H9 (cell line): ENCODE data around the gene OSBPL9. TPM values are rescaled to one million over a fixed set of nuclear protein-coding genes. Genes with fewer than 3 reads are reported as not detected.

Experiments used
- DNase-seq: peaks from one replicate; pipeline ENCODE4 v3.0.0-alpha.2; 2017
- H2AFZ ChIP-seq: one replicate; pipeline ENCODE4 v1.6.1; 2013; ENCODE audit warnings: mild to moderate bottlenecking, low read length, control low read depth, moderate library complexity
- H2AK5ac ChIP-seq: 2 replicates; pipeline ENCODE4 v1.6.1; 2013; ENCODE audit warnings: low read length, control low read depth, mixed read lengths; ENCODE audit not compliant: insufficient read length
- H2BK120ac ChIP-seq: one replicate; pipeline ENCODE4 v1.6.1; 2013; ENCODE audit warnings: low read depth, mild to moderate bottlenecking, low read length, control low read depth, inconsistent platforms; ENCODE audit not compliant: poor library complexity, severe bottlenecking
- H2BK12ac ChIP-seq: 2 replicates; pipeline ENCODE4 v1.6.1; 2013; ENCODE audit warnings: low read length, control low read depth, mixed read lengths, low read depth; ENCODE audit not compliant: insufficient read length
- H2BK15ac ChIP-seq: 2 replicates; pipeline ENCODE4 v1.6.1; 2013; ENCODE audit warnings: low read depth, low read length, control low read depth
- H2BK20ac ChIP-seq: one replicate; pipeline ENCODE4 v1.6.1; 2013; ENCODE audit warnings: low read depth, mild to moderate bottlenecking, low read length, control low read depth, inconsistent platforms; ENCODE audit not compliant: poor library complexity, severe bottlenecking
- H2BK5ac ChIP-seq: 2 replicates; pipeline ENCODE4 v1.6.1; 2013; ENCODE audit warnings: low read length, control low read depth, mixed read lengths; ENCODE audit not compliant: insufficient read length
- H3K14ac ChIP-seq: 2 replicates; pipeline ENCODE4 v1.6.1; 2013; ENCODE audit warnings: low read length, control low read depth; ENCODE audit not compliant: insufficient read depth
- H3K18ac ChIP-seq: 2 replicates; pipeline ENCODE4 v1.6.1; 2013; ENCODE audit warnings: low read depth, mild to moderate bottlenecking, mixed read lengths, low read length, control low read depth; ENCODE audit not compliant: insufficient read length
- H3K23ac ChIP-seq: 2 replicates; pipeline ENCODE4 v1.6.1; 2013; ENCODE audit warnings: low read length, control low read depth, mixed read lengths, low read depth; ENCODE audit not compliant: insufficient read length
- H3K23me2 ChIP-seq: 2 replicates; pipeline ENCODE4 v1.6.1; 2013; ENCODE audit warnings: low read depth, mild to moderate bottlenecking, mixed read lengths, low read length, control low read depth; ENCODE audit not compliant: insufficient read length, poor library complexity, severe bottlenecking
- H3K27ac ChIP-seq: 2 replicates; pipeline ENCODE4 v1.5.1; 2013; ENCODE audit warnings: low read length, control low read depth, mixed read lengths, low read depth; ENCODE audit not compliant: insufficient read length
- H3K27me3 ChIP-seq: 2 replicates; pipeline ENCODE4 v1.6.1; 2013; ENCODE audit warnings: low read length, control low read depth, inconsistent platforms; ENCODE audit not compliant: insufficient read depth
- H3K4ac ChIP-seq: 2 replicates; pipeline ENCODE4 v1.6.1; 2013; ENCODE audit warnings: low read depth, mild to moderate bottlenecking, control low read depth, inconsistent platforms, low read length, moderate library complexity
- H3K4me1 ChIP-seq: 2 replicates; pipeline ENCODE4 v1.6.1; 2013; ENCODE audit warnings: low read length, control low read depth, inconsistent platforms; ENCODE audit not compliant: insufficient read depth
- H3K4me2 ChIP-seq: 2 replicates; pipeline ENCODE4 v1.6.1; 2013; ENCODE audit warnings: low read length, control low read depth, mixed read lengths; ENCODE audit not compliant: insufficient read length, insufficient read depth
- H3K56ac ChIP-seq: 2 replicates; pipeline ENCODE4 v1.6.1; 2013; ENCODE audit warnings: low read depth, mild to moderate bottlenecking, mixed read lengths, low read length, control low read depth; ENCODE audit not compliant: insufficient read length
- H3K79me1 ChIP-seq: 2 replicates; pipeline ENCODE4 v1.6.1; 2013; ENCODE audit warnings: low read depth, mild to moderate bottlenecking, moderate library complexity, low read length, control low read depth, inconsistent platforms; ENCODE audit not compliant: insufficient read depth, poor library complexity, severe bottlenecking
- H3K79me2 ChIP-seq: 2 replicates; pipeline ENCODE4 v1.6.1; 2013; ENCODE audit warnings: low read length, control low read depth, inconsistent platforms; ENCODE audit not compliant: insufficient read depth
- H3K9ac ChIP-seq: 2 replicates; pipeline ENCODE4 v1.6.1; 2013; ENCODE audit warnings: low read length, control low read depth, mixed read lengths; ENCODE audit not compliant: insufficient read length; ENCODE audit errors: extremely low read depth
- H3K9me3 ChIP-seq: one replicate; pipeline ENCODE4 v1.6.1; 2013; ENCODE audit warnings: low read depth, low read length, inconsistent platforms; ENCODE audit not compliant: control insufficient read depth
- H3T11ph ChIP-seq: one replicate; pipeline ENCODE4 v1.6.1; 2013; ENCODE audit warnings: mild to moderate bottlenecking, low read length, control low read depth, inconsistent platforms
- H4K20me1 ChIP-seq: one replicate; pipeline ENCODE4 v1.6.1; 2013; ENCODE audit not compliant: control insufficient read depth, insufficient read length, insufficient read depth
- H4K5ac ChIP-seq: 2 replicates; pipeline ENCODE4 v1.6.1; 2013; ENCODE audit warnings: low read depth, mild to moderate bottlenecking, mixed read lengths, low read length, control low read depth; ENCODE audit not compliant: insufficient read length
- H4K8ac ChIP-seq: replicated peaks from 2 replicates; pipeline ENCODE4 v1.6.1; 2013; ENCODE audit warnings: low read length, control low read depth, mixed read lengths, low read depth; ENCODE audit not compliant: insufficient read length
- H4K91ac ChIP-seq: 2 replicates; pipeline ENCODE4 v1.6.1; 2013; ENCODE audit warnings: low read depth, mild to moderate bottlenecking, moderate library complexity, mixed read lengths, low read length, control low read depth; ENCODE audit not compliant: insufficient read length
- H3K27ac Mint-ChIP-seq, 3 experiments: 2 replicates in 2 of 3; 3 replicates in 1 of 3; pipeline ENCODE4 v1.8.0; 2020 to 2021; ENCODE audit warnings: mixed read lengths in 3 of 3, mild to moderate bottlenecking in 1 of 3, moderate library complexity in 1 of 3
- H3K27me3 Mint-ChIP-seq: 2 replicates; pipeline ENCODE4 v1.8.0; 2021; ENCODE audit warnings: low read depth, mild to moderate bottlenecking, moderate library complexity, mixed read lengths
- H3K36me3 Mint-ChIP-seq, 3 experiments: 2 replicates in 2 of 3; 3 replicates in 1 of 3; pipeline ENCODE4 v1.8.0; 2020 to 2021; ENCODE audit warnings: low read depth in 3 of 3, mixed read lengths in 3 of 3; ENCODE audit not compliant: insufficient read depth in 1 of 3
- H3K4me1 Mint-ChIP-seq, 2 experiments: 2 replicates each; pipeline ENCODE4 v1.8.0; 2020; ENCODE audit warnings: mixed read lengths in 2 of 2
- H3K4me3 Mint-ChIP-seq, 2 experiments: 2 replicates in 1 of 2; 3 replicates in 1 of 2; pipeline ENCODE4 v1.8.0; 2020 to 2021; ENCODE audit warnings: mild to moderate bottlenecking in 2 of 2, mixed read lengths in 2 of 2, moderate library complexity in 1 of 2
- H3K9me3 Mint-ChIP-seq, 2 experiments: 2 replicates in 1 of 2; 3 replicates in 1 of 2; pipeline ENCODE4 v1.8.0; 2020; ENCODE audit warnings: mild to moderate bottlenecking in 2 of 2, mixed read lengths in 2 of 2, moderate library complexity in 1 of 2
- WGBS: extraction: QIAGEN DNeasy Blood & Tissue Kit; methylation state at CpG from one replicate; pipeline ENCODE4 v1.1.7; 2013; ENCODE audit warnings: missing lambda C conversion rate, low lambda C conversion rate, mixed read lengths; ENCODE audit not compliant: insufficient read length; ENCODE audit errors: extremely low coverage; 5-methylcytosine and 5-hydroxymethylcytosine counted together
- total RNA-seq: library from RNA; stranded (reverse); gene quantifications from 2 replicates; pipeline ENCODE4 v1.2.1, GENCODE V29; 2021
- TF ChIP-seq, protein P1 (sequence below): fragments of 200-600 bp; sonication (generic); conservative IDR thresholded peaks from 3 replicates; pipeline ENCODE4 v1.8.0; 2021; ENCODE audit warnings: antibody characterized with exemption, mild to moderate bottlenecking

OSBPL9 gene
- total RNA-seq, 1 experiment from 2014 or later = 76.7 TPM

DNA sequence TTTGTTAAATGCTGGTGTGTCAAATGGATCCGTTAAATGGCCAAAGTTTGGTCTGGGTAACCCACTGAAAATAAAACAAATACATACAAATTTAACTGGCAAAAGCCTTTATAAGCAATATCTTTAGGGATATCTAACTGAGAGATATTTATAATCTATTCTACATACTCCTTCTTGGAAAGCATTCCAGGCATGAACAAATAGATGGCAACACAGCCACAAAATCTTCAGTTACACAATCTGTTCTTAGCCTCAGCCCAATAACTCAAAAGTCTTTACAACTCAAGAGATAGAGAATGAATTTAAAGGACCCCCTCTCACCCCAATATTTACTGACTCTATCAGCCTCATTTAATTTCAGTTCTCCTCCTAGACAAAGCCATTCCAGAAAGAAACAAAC, 202.9 kb downstream of the OSBPL9 start:
- Histone ChIP-seq H3K4me1 (no peaks in the 10 kb centered on the region), H2BK20ac (no peak overlapping the region), H3K79me2 (no peaks in the 10 kb centered on the region), H3T11ph (no peak overlapping the region), H3K4me2 (no peak overlapping the region), H2BK5ac (no peak overlapping the region), H3K23me2 (no peaks in the 10 kb centered on the region), H3K9ac (no peak overlapping the region), H3K4ac (no peak overlapping the region), H4K91ac (no peak overlapping the region), H3K14ac (no peak overlapping the region), H3K27ac (no peak overlapping the region), H4K8ac (no peak overlapping the region), H3K18ac (no peak overlapping the region), H3K56ac (no peak overlapping the region), H2AK5ac (no peak overlapping the region), H2BK120ac (no peak overlapping the region), H3K27me3 (no peaks in the 10 kb centered on the region), H2AFZ (no peak overlapping the region), H2BK12ac (no peak overlapping the region), H3K79me1 (no peaks in the 10 kb centered on the region), H2BK15ac (no peak overlapping the region), H3K23ac (no peak overlapping the region), H4K20me1 (no peaks in the 10 kb centered on the region), H4K5ac (no peak overlapping the region), H3K9me3 (no peaks in the 10 kb centered on the region)
- Mint-ChIP-seq H3K4me1 (no peaks in the 10 kb centered on the region), H3K27me3 (no peaks in the 10 kb centered on the region), H3K36me3 (peaks cover 0 to 53% (median 19%) of the 10 kb centered on the region in 3 experiments; a peak in 5 of 7 replicates), H3K27ac (no peak overlapping the region; a peak in 1 of 7 replicates), H3K9me3 (no peaks in the 10 kb centered on the region), H3K4me3 (no peak overlapping the region)
- TF ChIP-seq, protein P1, sequence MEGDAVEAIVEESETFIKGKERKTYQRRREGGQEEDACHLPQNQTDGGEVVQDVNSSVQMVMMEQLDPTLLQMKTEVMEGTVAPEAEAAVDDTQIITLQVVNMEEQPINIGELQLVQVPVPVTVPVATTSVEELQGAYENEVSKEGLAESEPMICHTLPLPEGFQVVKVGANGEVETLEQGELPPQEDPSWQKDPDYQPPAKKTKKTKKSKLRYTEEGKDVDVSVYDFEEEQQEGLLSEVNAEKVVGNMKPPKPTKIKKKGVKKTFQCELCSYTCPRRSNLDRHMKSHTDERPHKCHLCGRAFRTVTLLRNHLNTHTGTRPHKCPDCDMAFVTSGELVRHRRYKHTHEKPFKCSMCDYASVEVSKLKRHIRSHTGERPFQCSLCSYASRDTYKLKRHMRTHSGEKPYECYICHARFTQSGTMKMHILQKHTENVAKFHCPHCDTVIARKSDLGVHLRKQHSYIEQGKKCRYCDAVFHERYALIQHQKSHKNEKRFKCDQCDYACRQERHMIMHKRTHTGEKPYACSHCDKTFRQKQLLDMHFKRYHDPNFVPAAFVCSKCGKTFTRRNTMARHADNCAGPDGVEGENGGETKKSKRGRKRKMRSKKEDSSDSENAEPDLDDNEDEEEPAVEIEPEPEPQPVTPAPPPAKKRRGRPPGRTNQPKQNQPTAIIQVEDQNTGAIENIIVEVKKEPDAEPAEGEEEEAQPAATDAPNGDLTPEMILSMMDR = no peak
- WGBS = no CpG with 5 or more reads among the region's 1 CpG
- no peak for DNase-seq
